ENCODE data around the gene ANKLE1.

ANKLE1 gene, protein sequence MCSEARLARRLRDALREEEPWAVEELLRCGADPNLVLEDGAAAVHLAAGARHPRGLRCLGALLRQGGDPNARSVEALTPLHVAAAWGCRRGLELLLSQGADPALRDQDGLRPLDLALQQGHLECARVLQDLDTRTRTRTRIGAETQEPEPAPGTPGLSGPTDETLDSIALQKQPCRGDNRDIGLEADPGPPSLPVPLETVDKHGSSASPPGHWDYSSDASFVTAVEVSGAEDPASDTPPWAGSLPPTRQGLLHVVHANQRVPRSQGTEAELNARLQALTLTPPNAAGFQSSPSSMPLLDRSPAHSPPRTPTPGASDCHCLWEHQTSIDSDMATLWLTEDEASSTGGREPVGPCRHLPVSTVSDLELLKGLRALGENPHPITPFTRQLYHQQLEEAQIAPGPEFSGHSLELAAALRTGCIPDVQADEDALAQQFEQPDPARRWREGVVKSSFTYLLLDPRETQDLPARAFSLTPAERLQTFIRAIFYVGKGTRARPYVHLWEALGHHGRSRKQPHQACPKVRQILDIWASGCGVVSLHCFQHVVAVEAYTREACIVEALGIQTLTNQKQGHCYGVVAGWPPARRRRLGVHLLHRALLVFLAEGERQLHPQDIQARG

DNA sequence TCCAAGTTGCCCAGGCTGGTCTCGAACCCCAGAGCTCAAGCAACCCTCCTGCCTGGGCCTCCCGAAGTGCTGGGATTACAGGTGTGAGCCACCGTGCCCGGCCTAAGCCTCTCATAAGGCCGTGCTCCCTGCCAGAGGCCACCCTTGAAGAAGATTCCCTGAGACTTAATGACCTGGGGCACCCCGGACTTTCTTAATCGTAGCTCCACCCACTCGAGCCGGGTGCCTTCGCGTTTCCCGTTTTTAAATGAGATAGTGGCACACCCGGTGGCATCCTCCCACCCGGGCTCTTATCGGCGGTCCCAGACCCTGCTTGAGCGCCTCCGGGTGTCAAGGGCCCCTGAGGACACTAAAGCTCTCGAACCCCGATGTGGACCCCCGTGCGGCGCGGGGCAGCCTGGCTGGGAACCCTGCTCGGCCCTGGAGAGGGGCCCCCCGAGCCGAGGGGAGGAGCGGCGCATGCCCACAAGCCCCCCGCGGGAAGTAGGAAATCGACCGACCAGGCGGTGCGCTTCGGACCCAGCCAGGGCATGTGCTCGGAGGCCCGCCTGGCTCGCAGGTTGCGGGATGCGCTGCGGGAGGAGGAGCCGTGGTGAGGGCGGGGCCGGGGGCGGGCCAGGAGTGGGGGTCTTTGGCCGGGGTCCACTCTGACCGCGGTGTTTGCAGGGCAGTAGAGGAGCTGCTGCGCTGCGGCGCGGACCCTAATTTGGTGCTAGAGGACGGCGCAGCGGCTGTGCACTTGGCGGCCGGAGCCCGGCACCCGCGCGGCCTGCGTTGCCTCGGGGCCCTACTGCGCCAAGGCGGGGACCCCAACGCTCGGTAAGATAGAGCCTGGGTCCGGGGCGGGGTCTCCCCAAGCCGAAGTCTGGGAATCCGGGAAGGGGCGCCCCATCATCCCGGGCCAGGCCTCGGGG, at the start of gene ANKLE1:
TSS of gene ANKLE1 (plus strand) at position 511 of the 914 bp plus-strand sequence. CDS start at position 531, 20 bp downstream.
- DNase-seq (ENCODE audit: low spot score): peak; percentile 98

DNA sequence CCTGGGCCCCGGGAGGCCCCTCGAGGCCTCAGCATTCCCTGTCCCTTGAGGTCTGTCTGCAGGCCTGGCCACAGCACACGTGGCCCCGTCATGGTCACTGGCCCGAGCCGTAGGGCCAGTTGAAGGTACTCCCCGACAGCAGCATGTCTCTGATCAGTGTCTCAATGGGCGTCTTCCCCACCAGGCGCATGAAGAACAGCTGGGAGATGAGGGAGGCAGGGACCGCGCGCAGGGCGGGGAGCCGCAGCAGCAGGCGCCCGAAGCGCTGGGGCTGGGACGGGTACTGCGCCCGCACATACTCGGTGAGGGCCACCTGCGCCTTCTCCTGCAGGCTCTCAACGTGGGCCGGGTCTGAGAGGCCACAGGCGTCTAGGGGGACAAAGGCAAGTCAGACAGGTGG, 49.4 kb upstream of the ANKLE1 start:
- DNase-seq (ENCODE audit: low spot score): no peak

DNA sequence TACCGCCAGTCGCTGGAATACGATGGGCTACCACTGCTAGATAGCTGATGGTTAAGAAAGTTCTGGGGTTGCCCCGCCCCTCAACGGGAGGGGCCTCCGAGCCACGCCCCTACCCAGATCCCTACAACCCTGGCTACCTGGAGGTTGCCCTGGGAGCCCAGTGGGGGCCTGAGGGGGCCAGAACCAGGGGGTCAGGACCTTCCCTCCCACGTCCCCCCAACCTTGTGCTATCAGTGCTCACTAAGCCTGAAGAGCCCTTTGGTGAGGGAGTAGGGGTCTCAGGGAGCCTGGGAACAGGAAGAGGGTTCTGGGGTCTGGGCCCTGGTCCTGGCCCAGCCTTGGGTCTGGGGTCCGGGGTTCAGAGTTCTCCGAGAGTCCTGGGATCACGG, 46.8 kb upstream of the ANKLE1 start:
- peak; percentile 77 for DNase-seq (ENCODE audit: low spot score)

DNA sequence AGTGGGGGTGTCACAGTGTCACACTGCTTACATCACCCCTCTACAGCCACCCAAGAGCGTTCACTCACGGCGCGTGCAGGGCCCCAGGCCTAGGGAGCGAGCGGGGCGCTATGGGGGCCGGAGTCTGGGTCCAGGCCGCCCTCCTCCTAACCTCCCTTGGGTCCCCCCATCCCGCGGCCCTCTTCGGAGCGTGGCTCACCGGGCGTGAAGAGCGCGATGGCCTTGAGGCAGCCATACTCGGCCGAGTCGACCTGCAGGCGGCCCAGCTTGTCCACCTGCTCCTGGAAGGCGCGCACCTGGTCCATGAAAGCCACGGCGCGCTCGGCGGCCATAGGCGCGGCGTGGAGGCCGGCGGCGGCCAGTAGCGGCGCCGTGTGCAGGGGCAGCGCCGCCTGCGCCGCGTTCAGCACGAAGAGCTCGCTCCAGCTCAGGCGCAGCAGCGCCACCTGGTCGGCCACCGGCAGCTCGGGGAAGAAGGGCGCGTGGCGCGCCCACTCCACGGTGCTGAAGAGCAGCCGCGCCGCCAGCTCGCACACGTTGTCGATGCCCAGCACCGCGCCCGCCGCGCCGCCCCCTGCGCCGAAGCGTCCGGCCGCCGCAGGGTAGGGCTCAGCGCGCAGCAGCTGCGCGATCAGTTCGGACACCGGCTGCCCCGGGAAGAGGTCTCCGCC, 46.3 kb upstream of the ANKLE1 start:
- peak; percentile 81 for DNase-seq (ENCODE audit: low spot score)

DNA sequence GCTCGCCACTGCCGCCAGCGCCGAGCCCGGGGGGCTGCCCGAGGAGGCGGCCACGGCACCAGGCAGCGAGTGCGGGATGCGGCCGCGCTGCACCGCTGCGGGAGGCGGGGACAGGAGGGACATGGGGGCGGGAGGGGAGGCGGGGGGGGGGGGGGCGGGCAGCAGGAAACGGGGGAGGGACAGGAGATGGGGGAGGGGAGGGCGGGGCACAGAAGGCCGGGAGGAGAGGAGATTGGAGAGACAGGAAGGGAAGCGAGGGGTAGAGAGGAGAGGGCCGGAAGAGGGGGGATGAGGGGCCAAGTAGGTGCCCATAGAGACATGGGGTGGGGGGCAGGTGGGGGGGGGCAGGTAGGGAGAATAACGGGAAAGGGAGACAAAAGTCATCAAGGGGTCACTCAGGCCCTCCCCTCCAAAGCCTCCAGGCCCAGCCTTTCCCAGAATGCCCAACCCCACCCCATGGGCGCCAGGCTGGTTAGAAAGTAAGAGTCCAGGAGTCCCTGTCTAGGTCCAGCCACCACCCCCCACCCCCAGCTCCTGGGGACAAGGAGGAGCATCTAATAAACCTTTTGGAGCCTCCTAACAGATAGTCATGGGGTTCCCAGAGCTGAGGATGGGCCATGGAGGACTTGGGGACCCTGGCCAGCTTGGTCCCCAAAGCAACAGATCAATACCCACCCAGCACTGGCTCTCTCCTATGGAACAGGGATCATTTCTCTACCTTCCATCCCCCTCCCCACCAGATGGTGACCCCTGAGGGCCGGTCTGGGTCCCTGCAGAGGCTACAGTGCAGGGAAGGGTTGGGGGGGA, 45.5 kb upstream of the ANKLE1 start:
- DNase-seq (ENCODE audit: low spot score): no peak

DNA sequence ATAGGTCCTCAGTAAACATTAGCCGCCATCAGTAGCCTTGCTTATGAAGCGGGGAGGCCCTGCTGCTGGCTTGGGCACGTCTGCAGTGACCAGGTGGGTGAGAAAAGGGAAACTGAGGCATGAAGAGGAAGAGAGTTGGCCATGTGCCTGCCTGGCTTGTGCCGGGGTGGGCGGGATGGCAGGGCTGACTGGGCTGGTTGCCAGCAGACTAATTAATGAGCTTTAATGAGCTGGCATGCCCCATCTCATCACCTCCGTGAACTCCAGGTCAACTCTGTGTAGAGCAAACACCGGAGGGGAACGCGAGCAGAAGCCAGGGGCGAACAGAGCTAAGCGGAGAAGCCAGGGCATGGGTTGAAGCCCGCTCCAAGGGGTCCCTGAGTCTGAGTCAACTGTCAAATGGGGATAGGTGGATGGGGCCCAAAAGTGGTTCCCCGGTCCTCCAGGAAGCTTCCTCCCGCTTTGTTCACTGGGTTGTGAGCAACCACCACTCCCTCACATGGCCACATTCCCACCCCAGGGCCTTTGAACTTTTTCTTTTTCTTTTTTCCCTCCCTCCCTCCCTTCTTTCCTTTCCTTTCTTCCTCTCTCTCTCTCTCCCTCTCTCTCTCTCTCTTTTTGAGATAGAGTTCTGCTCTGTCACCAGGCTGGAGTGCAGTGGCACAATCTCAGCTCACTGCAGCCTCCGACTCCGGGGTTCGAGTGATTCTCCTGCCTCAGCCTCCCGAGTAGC, 44.7 kb upstream of the ANKLE1 start:
- DNase-seq (ENCODE audit: low spot score): no peak

DNA sequence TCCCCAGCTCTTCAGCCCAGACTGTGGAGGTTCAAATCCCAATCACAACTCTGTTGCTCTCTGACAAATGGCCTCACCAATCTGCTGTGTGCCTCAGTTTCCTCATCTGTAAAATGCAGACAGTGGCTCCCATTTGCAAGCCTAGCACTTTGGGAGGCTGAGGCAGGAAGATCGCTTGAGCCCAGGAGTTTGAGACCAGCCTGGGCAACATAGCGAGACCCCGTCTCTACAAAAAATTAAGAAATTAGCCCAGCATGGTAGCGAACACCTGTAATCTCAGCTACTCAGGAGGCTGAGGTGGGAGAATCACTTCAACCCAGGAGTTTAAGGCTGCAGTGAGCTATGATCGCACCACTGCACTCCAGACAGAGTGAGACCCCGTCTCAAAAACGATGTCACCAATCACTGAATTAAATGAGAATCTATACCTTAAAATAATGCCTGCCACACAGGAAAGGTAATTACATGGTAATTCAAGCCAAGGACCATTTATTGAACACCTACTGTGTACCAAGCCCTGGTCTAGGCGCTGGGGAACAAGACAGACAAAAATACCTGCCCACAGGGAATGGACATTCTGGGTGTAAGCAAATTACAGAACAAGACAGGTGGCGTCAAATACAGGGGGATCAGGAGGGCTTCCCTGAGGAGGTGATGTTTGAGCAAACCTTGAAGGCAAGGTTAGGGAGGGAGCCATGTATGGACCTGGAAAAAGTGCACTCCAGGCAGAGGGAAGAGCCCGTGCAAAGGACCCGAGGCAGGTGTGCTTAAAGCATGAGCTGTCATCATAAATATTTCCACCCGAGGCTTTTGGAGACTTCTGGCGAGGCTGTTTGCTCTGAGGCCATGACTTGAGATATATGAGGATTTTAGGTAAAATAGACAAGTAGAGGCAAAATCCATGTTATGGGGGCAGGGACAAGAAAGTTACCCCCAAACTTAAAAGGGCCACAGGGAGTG, 43.7 kb upstream of the ANKLE1 start:
- DNase-seq (ENCODE audit: low spot score): no peak

DNA sequence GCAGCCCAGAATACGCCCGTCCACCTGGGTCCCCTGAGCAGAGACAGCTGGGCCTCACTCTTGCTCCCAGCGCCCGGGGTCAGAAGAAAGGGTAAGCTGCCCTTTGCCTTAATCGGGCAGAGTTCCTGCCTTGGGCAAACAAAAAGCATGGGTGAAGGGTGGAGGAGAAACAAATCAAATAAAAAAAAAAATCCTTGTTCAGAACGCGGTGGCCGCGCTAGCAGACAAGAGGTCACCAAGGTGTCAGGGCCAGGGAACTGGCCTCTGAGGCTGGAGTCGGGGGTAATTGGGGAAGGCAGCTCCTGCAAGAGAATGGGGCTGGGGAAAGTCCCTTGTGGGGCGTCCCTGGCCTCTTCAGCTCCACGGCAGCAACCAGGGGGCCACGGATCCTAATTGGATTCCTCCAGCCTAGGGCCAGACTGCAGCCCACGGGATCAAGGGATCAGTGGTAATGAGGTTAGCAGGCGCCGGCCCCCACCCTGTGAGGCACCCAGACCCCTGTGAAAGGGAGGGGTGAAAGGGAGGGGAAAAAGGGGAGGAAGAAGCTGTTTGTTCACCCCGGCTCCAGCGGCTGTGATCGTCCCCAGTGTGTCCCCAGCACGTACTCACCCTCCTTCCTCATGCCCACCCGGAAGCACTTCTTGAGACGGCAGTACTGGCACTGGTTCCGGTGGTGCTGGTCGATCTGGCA, 41.5 kb upstream of the ANKLE1 start:
- no peak for DNase-seq (ENCODE audit: low spot score)

DNA sequence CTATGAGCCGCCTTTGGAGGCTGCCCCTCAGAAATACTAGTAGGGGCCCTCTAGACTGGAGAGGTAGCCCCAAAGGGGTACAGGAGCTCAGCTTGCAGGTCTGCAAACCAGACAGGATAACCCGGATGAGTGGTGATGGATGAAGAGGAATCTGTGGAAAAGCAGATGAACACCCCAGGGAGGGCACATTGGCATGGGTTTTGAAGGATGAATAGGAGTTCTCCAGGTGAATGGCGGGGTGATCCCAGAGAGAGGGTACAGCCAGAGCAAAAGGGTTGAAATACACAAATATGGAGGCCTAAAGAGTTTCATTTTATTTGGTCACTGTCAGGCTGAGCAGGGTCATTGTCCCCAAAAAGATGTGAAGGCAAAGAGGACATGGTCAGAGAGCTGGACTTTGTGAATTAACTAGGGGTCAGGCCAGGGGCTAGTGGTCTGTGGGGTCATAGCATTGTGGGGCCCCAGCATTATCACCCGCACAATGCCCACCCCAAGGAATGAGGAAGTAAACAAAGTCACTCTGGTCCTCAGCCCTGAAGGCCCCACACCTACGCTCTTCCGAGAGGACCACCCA, 40.8 kb upstream of the ANKLE1 start:
- no peak for DNase-seq (ENCODE audit: low spot score)

DNA sequence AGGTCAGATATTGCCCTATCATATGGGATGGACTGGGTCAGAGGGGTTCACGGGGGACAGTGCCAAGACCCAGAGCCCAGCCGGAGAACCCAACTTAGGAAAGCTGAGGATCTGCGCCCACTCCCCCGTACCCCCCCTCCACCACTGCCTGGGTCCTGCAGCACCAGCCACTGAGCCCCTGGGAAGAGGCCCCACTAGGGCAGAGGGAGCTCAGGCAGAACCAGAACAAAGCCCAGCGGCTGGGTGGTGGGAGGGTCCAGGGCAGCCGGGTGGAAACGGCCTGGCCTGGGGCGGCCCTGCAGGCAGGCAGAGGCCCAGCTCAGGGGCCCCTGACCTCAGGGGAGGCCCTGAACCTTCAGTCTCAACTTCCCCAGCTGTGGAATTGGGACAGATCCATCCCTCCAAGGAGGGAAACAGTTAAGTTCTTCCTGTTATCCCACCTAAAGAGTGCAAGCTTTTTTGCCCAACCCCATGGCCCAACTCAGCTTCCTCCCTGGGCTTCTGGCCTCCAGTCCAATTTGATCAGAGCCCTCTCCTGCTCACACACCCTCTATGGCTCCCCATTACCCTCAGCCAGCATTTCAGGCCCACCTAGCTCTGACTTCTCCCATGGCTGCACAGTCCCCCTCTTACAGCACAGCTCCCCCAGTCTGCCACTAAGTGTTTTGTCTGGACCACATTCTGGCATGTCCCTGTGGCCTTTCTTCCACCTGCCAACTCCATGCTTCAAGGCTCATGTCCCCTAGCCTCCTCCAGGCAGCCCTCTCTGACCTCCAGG, 39.1 kb upstream of the ANKLE1 start:
- DNase-seq (ENCODE audit: low spot score): no peak

DNA sequence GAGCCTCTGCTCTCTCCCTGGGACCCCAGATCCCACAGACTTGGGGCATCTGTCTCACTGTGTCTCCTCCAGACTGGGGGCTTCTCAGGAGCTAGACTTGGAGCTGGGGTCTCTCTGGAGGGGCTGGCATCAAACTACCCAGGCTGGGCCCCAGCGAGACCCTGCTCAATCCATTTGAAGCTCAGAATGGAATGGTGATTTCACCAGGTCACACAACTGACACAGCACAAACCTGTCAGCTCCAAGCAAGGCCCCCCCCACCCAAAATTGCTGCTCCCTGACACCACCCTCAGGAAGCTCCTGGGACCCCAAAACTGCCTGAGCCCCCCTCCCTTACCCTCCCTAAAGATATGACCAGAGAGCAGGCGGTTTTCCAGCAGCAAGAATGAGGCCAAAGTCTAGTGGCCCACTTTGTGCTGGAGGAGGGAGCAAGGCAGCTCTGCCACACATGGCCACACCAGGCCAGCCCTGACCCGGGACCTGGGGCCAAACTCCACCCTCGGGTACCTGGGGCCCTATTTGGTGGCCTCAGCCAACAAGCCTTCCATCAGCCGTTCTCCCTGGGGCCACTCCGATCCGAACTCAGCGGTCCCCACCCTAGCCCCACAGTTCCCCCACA, 38.4 kb upstream of the ANKLE1 start:
- no peak for DNase-seq (ENCODE audit: low spot score)

DNA sequence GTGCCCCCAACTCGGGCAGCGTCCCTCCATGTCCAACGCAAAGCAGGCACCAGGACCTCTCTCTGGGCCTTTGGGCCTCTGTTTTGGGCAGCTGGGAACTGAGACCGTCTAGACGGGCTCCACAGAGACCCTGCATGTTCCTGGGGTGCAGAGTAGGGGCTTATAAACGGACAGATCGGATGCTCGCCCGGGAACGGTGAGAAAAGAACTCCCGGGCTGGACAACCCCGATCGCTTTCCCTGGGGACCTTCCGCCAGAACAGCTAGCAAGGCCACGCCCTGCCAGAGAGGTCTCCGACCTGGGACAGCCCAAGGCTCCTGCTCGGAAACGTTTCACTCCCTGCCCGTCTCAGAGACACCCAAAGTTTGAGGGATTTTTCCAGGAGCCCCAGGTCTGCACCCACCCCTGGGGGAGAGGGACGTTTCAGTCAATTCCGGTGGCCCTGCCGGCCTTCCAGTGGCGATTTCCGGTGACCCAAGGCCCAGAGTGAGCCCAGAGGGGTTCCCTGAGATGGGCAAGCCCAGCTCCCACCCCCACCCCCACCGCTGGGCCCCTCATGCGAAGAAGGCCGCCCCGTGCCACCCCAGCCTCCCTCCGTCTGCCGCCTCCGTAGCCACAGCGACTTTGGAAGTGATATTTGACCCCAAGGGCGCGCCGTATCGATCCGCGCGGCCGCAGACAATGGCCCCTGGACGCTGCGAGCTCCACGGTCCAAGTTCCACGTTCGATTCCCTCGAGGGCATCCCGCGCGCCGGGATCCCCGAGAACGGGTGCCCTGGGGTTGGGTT, 37.7 kb upstream of the ANKLE1 start:
- no peak for DNase-seq (ENCODE audit: low spot score)

DNA sequence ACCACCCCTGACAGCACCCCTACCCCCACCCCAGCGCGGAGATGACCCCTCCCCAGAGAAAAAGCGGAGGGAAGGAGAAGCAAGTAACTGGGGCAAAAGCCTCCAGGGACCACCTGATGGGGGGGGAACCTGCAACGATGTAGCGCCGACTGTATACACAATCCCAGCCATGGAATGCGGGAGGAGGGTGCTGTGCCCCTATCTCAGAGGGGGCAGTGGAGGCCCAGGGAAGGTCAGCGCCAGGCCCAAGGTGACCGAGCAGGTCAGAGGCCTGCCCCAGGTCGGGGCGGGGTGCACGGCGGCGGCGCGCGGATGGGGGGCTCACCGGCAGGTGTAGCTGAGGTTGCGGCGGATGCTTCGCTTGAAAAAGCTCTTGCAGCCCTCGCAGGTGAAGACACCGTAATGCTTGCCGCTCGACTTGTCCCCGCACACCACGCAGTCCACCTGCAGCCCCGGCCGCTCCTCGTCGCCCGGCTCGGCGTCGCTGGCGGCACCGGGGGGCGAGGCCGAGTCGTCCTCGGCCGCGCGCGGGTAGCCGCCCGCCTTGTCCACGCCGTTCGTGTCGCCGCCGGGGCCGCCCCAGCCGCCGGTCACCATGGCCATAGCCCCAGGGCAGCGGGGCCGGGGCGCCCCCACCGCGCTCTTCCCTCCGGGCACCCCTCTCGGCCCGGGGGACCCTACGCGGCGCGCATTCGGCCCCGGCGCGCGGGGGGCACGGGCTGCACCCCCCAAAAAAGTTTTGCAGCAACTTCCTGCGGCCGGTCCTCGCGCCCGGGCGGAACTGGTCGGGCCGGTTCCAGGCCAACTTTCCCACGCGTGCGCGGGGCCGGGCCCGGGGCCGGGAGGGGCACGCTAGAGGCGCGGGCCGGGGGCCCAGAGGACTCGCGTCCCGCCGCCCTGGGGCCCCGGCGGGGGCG, 36.8 kb upstream of the ANKLE1 start:
- DNase-seq (ENCODE audit: low spot score): no peak

DNA sequence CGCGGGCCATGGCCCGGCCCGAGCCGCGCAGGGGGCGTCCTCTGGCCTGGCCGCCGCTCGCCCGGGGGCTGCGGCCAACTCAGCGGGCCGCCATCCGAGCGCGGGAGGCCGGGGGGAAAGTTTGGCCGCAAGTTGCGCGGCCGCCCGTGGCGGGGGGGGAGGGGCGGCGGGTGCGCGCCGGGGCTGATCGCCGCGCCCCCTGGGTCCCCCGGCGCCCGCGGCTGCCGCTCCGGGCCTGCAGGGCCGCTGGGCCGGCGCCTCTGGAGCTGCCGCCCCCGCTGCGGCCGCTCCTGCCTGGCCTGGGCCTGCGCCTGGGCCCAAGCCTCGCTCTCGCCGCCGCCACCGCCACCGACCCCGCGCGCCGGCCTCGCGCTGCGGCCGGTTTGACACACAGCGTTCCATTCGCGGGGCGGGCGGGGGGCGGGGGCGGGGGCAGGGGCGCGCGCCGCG, 36.1 kb upstream of the ANKLE1 start, which contains the start of gene NR2F6:
TSS of gene NR2F6 (minus strand) at position 385 of the 450 bp plus-strand sequence. CDS start 699 bp downstream, outside the sequence.
- DNase-seq (ENCODE audit: low spot score): no peak
